ENCODE results near the gene PCLO. TPM values are rescaled to one million over a fixed set of nuclear protein-coding genes. Genes with fewer than 3 reads are reported as not detected.
A peak's percentile ranks its signal among the peaks of the same experiment; 100 is the strongest.

Gene PCLO
- total and polyA plus RNA-seq, 9 donors, result 0.27 to 0.90 (median 0.55) TPM

GRCh38 chr7:83166781-83167180, 4.1 kb upstream of the PCLO start:
- peaks cover 9% of the 10 kb centered on the region for H3K27me3 ChIP-seq (ENCODE audit: control insufficient read depth, insufficient read depth, low read length)
- no peaks in the 10 kb centered on the region for H3K36me3 ChIP-seq (ENCODE audit: control insufficient read depth, insufficient read depth, low read length)
- no peak overlapping the region for H3K4me3 ChIP-seq (ENCODE audit: low read length)
- DNase-seq, result no peak
- no peaks in the 10 kb centered on the region for H3K9me3 ChIP-seq (replicated peaks; ENCODE audit: control insufficient read depth, low read depth, low read length)
- WGBS (ENCODE audit: insufficient coverage), result no CpG with 5 or more reads among the region's 1 CpG
- no peak overlapping the region for H3K27ac ChIP-seq (ENCODE audit: low read length)
- H3K4me1 ChIP-seq (ENCODE audit: control insufficient read depth, insufficient read depth, low read length), result peaks cover 7% of the 10 kb centered on the region

- Histone ChIP-seq H3K4me1 (ENCODE audit: control insufficient read depth, insufficient read depth, low read length) (peaks cover 7% of the 10 kb centered on the region), H3K27me3 (ENCODE audit: control insufficient read depth, insufficient read depth, low read length) (peaks cover 10% of the 10 kb centered on the region), H3K27ac (ENCODE audit: low read length) (no peak overlapping the region), H3K4me3 (ENCODE audit: low read length) (peak overlapping the region; percentile 43), H3K9me3 (replicated peaks; ENCODE audit: control insufficient read depth, low read depth, low read length) (no peaks in the 10 kb centered on the region), H3K36me3 (ENCODE audit: control insufficient read depth, insufficient read depth, low read length) (no peaks in the 10 kb centered on the region)
- 0% methylated on average over 13 of the region's 17 CpGs for WGBS (ENCODE audit: insufficient coverage)
- peak; percentile 0 for DNase-seq
Observed at GRCh38 chr7:83161899-83162401, 734 bp downstream of the PCLO start.

GRCh38 chr7:83161186-83161585, 1.5 kb downstream of the PCLO start:
- no peaks in the 10 kb centered on the region for H3K36me3 ChIP-seq (ENCODE audit: control insufficient read depth, insufficient read depth, low read length)
- WGBS (ENCODE audit: insufficient coverage), result no CpG with 5 or more reads among the region's 4 CpGs
- no peaks in the 10 kb centered on the region for H3K9me3 ChIP-seq (replicated peaks; ENCODE audit: control insufficient read depth, low read depth, low read length)
- H3K27me3 ChIP-seq (ENCODE audit: control insufficient read depth, insufficient read depth, low read length), result peaks cover 10% of the 10 kb centered on the region
- H3K4me3 ChIP-seq (ENCODE audit: low read length), result no peak overlapping the region
- peaks cover 7% of the 10 kb centered on the region for H3K4me1 ChIP-seq (ENCODE audit: control insufficient read depth, insufficient read depth, low read length)
- no peak overlapping the region for H3K27ac ChIP-seq (ENCODE audit: low read length)
- peak; percentile 10 for DNase-seq

- no CpG with 5 or more reads among the region's 2 CpGs for WGBS (ENCODE audit: insufficient coverage)
- H3K4me1 ChIP-seq (ENCODE audit: control insufficient read depth, insufficient read depth, low read length), result peaks cover 7% of the 10 kb centered on the region
- H3K36me3 ChIP-seq (ENCODE audit: control insufficient read depth, insufficient read depth, low read length), result no peaks in the 10 kb centered on the region
- peaks cover 12% of the 10 kb centered on the region for H3K27me3 ChIP-seq (ENCODE audit: control insufficient read depth, insufficient read depth, low read length)
- no peak overlapping the region for H3K4me3 ChIP-seq (ENCODE audit: low read length)
- no peak overlapping the region for H3K27ac ChIP-seq (ENCODE audit: low read length)
- no peak for DNase-seq
- H3K9me3 ChIP-seq (replicated peaks; ENCODE audit: control insufficient read depth, low read depth, low read length), result no peaks in the 10 kb centered on the region
Observed at GRCh38 chr7:83159731-83160130, 3.0 kb downstream of the PCLO start.

GRCh38 chr7:83156006-83156405, 6.7 kb downstream of the PCLO start:
- Histone ChIP-seq H3K4me3 (ENCODE audit: low read length) (no peak overlapping the region), H3K27me3 (ENCODE audit: control insufficient read depth, insufficient read depth, low read length) (peaks cover 2% of the 10 kb centered on the region), H3K4me1 (ENCODE audit: control insufficient read depth, insufficient read depth, low read length) (no peaks in the 10 kb centered on the region), H3K36me3 (ENCODE audit: control insufficient read depth, insufficient read depth, low read length) (no peaks in the 10 kb centered on the region), H3K27ac (ENCODE audit: low read length) (no peak overlapping the region), H3K9me3 (replicated peaks; ENCODE audit: control insufficient read depth, low read depth, low read length) (no peaks in the 10 kb centered on the region)
- 100% methylated on average over 1 of the region's 3 CpGs for WGBS (ENCODE audit: insufficient coverage)
- DNase-seq, result no peak

GRCh38 chr7:83155407-83155806, 7.3 kb downstream of the PCLO start:
- Histone ChIP-seq H3K36me3 (ENCODE audit: control insufficient read depth, insufficient read depth, low read length) (no peaks in the 10 kb centered on the region), H3K4me3 (ENCODE audit: low read length) (no peak overlapping the region), H3K9me3 (replicated peaks; ENCODE audit: control insufficient read depth, low read depth, low read length) (no peaks in the 10 kb centered on the region), H3K4me1 (ENCODE audit: control insufficient read depth, insufficient read depth, low read length) (no peaks in the 10 kb centered on the region), H3K27ac (ENCODE audit: low read length) (no peak overlapping the region), H3K27me3 (ENCODE audit: control insufficient read depth, insufficient read depth, low read length) (peaks cover 2% of the 10 kb centered on the region)
- DNase-seq, result no peak
- 88% methylated on average over 1 of the region's 1 CpG for WGBS (ENCODE audit: insufficient coverage)

- no peaks in the 10 kb centered on the region for H3K4me1 ChIP-seq (ENCODE audit: control insufficient read depth, insufficient read depth, low read length)
- no peak overlapping the region for H3K4me3 ChIP-seq (ENCODE audit: low read length)
- no peaks in the 10 kb centered on the region for H3K9me3 ChIP-seq (replicated peaks; ENCODE audit: control insufficient read depth, low read depth, low read length)
- no peak for DNase-seq
- no peaks in the 10 kb centered on the region for H3K36me3 ChIP-seq (ENCODE audit: control insufficient read depth, insufficient read depth, low read length)
- H3K27ac ChIP-seq (ENCODE audit: low read length), result no peak overlapping the region
- peaks cover 2% of the 10 kb centered on the region for H3K27me3 ChIP-seq (ENCODE audit: control insufficient read depth, insufficient read depth, low read length)
- WGBS (ENCODE audit: insufficient coverage), result no CpG with 5 or more reads among the region's 1 CpG
Observed at GRCh38 chr7:83153419-83153818, 9.3 kb downstream of the PCLO start.

- Histone ChIP-seq H3K36me3 (ENCODE audit: control insufficient read depth, insufficient read depth, low read length) (no peaks in the 10 kb centered on the region), H3K27me3 (ENCODE audit: control insufficient read depth, insufficient read depth, low read length) (peaks cover 2% of the 10 kb centered on the region), H3K9me3 (replicated peaks; ENCODE audit: control insufficient read depth, low read depth, low read length) (no peaks in the 10 kb centered on the region), H3K4me1 (ENCODE audit: control insufficient read depth, insufficient read depth, low read length) (no peaks in the 10 kb centered on the region), H3K4me3 (ENCODE audit: low read length) (no peak overlapping the region), H3K27ac (ENCODE audit: low read length) (no peak overlapping the region)
- WGBS (ENCODE audit: insufficient coverage), result 80% methylated on average over 1 of the region's 2 CpGs
- DNase-seq, result no peak
Observed at GRCh38 chr7:83150310-83150709, 12.4 kb downstream of the PCLO start.

GRCh38 chr7:83149466-83149865, 13.2 kb downstream of the PCLO start:
- Histone ChIP-seq H3K4me1 (ENCODE audit: control insufficient read depth, insufficient read depth, low read length) (no peaks in the 10 kb centered on the region), H3K9me3 (replicated peaks; ENCODE audit: control insufficient read depth, low read depth, low read length) (no peaks in the 10 kb centered on the region), H3K36me3 (ENCODE audit: control insufficient read depth, insufficient read depth, low read length) (no peaks in the 10 kb centered on the region), H3K27me3 (ENCODE audit: control insufficient read depth, insufficient read depth, low read length) (no peaks in the 10 kb centered on the region), H3K4me3 (ENCODE audit: low read length) (no peak overlapping the region), H3K27ac (ENCODE audit: low read length) (no peak overlapping the region)
- peak; percentile 2 for DNase-seq
- no CpG with 5 or more reads among the region's 1 CpG for WGBS (ENCODE audit: insufficient coverage)

- no peaks in the 10 kb centered on the region for H3K36me3 ChIP-seq (ENCODE audit: control insufficient read depth, insufficient read depth, low read length)
- WGBS (ENCODE audit: insufficient coverage), result no CpG with 5 or more reads among the region's 1 CpG
- H3K27ac ChIP-seq (ENCODE audit: low read length), result no peak overlapping the region
- no peaks in the 10 kb centered on the region for H3K27me3 ChIP-seq (ENCODE audit: control insufficient read depth, insufficient read depth, low read length)
- DNase-seq, result no peak
- no peaks in the 10 kb centered on the region for H3K4me1 ChIP-seq (ENCODE audit: control insufficient read depth, insufficient read depth, low read length)
- H3K4me3 ChIP-seq (ENCODE audit: low read length), result no peak overlapping the region
- no peaks in the 10 kb centered on the region for H3K9me3 ChIP-seq (replicated peaks; ENCODE audit: control insufficient read depth, low read depth, low read length)
Observed at GRCh38 chr7:83148776-83149175, 13.9 kb downstream of the PCLO start.

- no peak for DNase-seq
- H3K36me3 ChIP-seq (ENCODE audit: control insufficient read depth, insufficient read depth, low read length), result no peaks in the 10 kb centered on the region
- H3K27me3 ChIP-seq (ENCODE audit: control insufficient read depth, insufficient read depth, low read length), result no peaks in the 10 kb centered on the region
- H3K9me3 ChIP-seq (replicated peaks; ENCODE audit: control insufficient read depth, low read depth, low read length), result no peaks in the 10 kb centered on the region
- no peaks in the 10 kb centered on the region for H3K4me1 ChIP-seq (ENCODE audit: control insufficient read depth, insufficient read depth, low read length)
- no peak overlapping the region for H3K27ac ChIP-seq (ENCODE audit: low read length)
- WGBS (ENCODE audit: insufficient coverage), result no CpG with 5 or more reads among the region's 1 CpG
- H3K4me3 ChIP-seq (ENCODE audit: low read length), result no peak overlapping the region
Observed at GRCh38 chr7:83143107-83143506, 19.6 kb downstream of the PCLO start.
